Spleen (tissue), 11 donors: ENCODE measurements around the gene TJP3. TPM values are rescaled to one million over a fixed set of nuclear protein-coding genes. Genes with fewer than 3 reads are reported as not detected.

Experiments
- DNase-seq: peaks from one replicate; pipeline ENCODE4 v3.0.0-alpha.2; 2020
- H3K27ac ChIP-seq, 8 donors: fragments of 200-600 bp; sonication (generic) in 7 of 8; 1 replicate in 4 of 8; 2 replicates in 4 of 8; pipeline versions ENCODE4 v1.5.0 to v1.8.0; 2016 to 2021; ENCODE audit warnings: inconsistent platforms in 4 of 8, mild to moderate bottlenecking in 4 of 8, moderate library complexity in 1 of 8
- H3K27me3 ChIP-seq, 7 donors: fragments of 200-600 bp; sonication (generic) in 6 of 7; replicated peaks in 1 of 7; 1 replicate in 4 of 7; 2 replicates in 3 of 7; pipeline versions ENCODE4 v1.5.0 to v1.8.0; 2016 to 2021; ENCODE audit warnings: inconsistent platforms in 3 of 7, mild to moderate bottlenecking in 1 of 7
- H3K36me3 ChIP-seq, 6 donors: fragments of 200-600 bp; sonication (generic) in 5 of 6; 1 replicate in 4 of 6; 2 replicates in 2 of 6; pipeline versions ENCODE4 v1.5.0 to v1.8.0; 2016 to 2021; ENCODE audit warnings: inconsistent platforms in 2 of 6
- H3K4me1 ChIP-seq, 6 donors: fragments of 200-600 bp; sonication (generic) in 5 of 6; 1 replicate in 3 of 6; 2 replicates in 3 of 6; pipeline versions ENCODE4 v1.5.0 to v1.8.0; 2016 to 2021; ENCODE audit warnings: inconsistent platforms in 3 of 6
- H3K4me3 ChIP-seq, 8 donors: fragments of 200-600 bp; sonication (generic) in 7 of 8; 1 replicate in 4 of 8; 2 replicates in 4 of 8; pipeline versions ENCODE4 v1.5.0 to v1.8.0; 2016 to 2021; ENCODE audit warnings: inconsistent platforms in 4 of 8, mild to moderate bottlenecking in 4 of 8, moderate library complexity in 2 of 8
- H3K9me3 ChIP-seq, 8 donors: fragments of 200-600 bp; sonication (generic) in 7 of 8; 1 replicate in 4 of 8; 2 replicates in 4 of 8; pipeline versions ENCODE4 v1.5.0 to v1.8.0; 2016 to 2021; ENCODE audit warnings: inconsistent platforms in 4 of 8
- CTCF ChIP-seq, 11 experiments: fragments of 200-600 bp in 7 of 11; fragments of 450-650 bp in 4 of 11; sonication (generic) in 4 of 11; IDR thresholded peaks in 8 of 11; conservative IDR thresholded peaks in 3 of 11; 1 replicate in 7 of 11; 2 replicates in 4 of 11; pipeline versions ENCODE4 v1.4.0 to v1.8.0; 2016 to 2021; ENCODE audit warnings: antibody characterized with exemption in 11 of 11, inconsistent platforms in 4 of 11, mild to moderate bottlenecking in 1 of 11
- POLR2A ChIP-seq, 3 donors: fragments of 450-650 bp; IDR thresholded peaks; one replicate each; pipeline ENCODE4 v1.5.1; 2017; ENCODE audit warnings: antibody characterized with exemption in 3 of 3, mild to moderate bottlenecking in 1 of 3
- POLR2AphosphoS5 ChIP-seq, 3 donors: sonication (generic); formaldehyde crosslinking; IDR thresholded peaks; one replicate each; pipeline ENCODE4 v1.5.1; 2017; ENCODE audit warnings: antibody characterized with exemption in 3 of 3
- WGBS, 5 donors: extraction: QIAGEN DNeasy Blood & Tissue Kit in 3 of 5; methylation state at CpG; one replicate each; pipeline versions ENCODE4 v1.1.5 to v1.1.7; 2013 to 2018; 5-methylcytosine and 5-hydroxymethylcytosine counted together
- intact Hi-C: fragments of 100-400 bp; cut with DNase I; formaldehyde crosslinking; loops from one replicate; pipeline ENCODE4 v1.15.0; 2023; ENCODE audit warnings: low total_unique reads
- polyA plus RNA-seq, 3 donors: library from polyadenylated mRNA; stranded (reverse); fragments of 200-250 nt; gene quantifications; one replicate each; pipeline ENCODE4 v1.2.1, GENCODE V29; 2013
- total RNA-seq, 7 donors: library from RNA; depleted of rRNA in 3 of 7; stranded (reverse); fragments of >200 nt in 3 of 7; fragmentation: NEBNext Ultra II Directional in 4 of 7; extraction: Animal tissue kit (Norgen Biotek cat#: 25700) in 4 of 7; gene quantifications; one replicate each; pipeline versions ENCODE4 v1.1.0 to v1.2.1, GENCODE V29; 2016 to 2021
- donor health status: healthy with polysubstance abuse.
- donor health status: DM: no; HTN: no; CAD: no; lungs with moderate emphysema.
- donor health status: DM: no; HTN: no; CAD: no.
- donor health status: Bipolar disorder and iron deficiency.
- donor health status: healthy.
- donor health status: DM: no; HTN: no; CAD: no.
- donor health status: DM: yes; HTN: yes; CAD: no.

TJP3 gene
- total and polyA plus RNA-seq, 10 donors = 0.39 to 9.0 (median 2.3) TPM

- TF ChIP-seq CTCF (IDR thresholded peaks at IDR 0.05 in 8 of 11, conservative IDR thresholded peaks at IDR 0.05 in 3 of 11) (no peak), POLR2AphosphoS5 (IDR thresholded peaks at IDR 0.05) (no peak), POLR2A (IDR thresholded peaks at IDR 0.05) (no peak)
- DNase-seq = no peak
- Histone ChIP-seq H3K27ac (no peak overlapping the region), H3K4me3 (no peak overlapping the region), H3K9me3 (no peaks in the 10 kb centered on the region), H3K36me3 (peaks cover 0 to 10% (median 0%) of the 10 kb centered on the region in 6 donors), H3K27me3 (peaks cover 0 to 19% (median 0%) of the 10 kb centered on the region in 7 donors), H3K4me1 (no peaks in the 10 kb centered on the region)
- intact Hi-C loops = no loop called here
- 86 to 90% (median 88%) methylated on average over 10 of the region's 10 CpGs for WGBS, 5 donors
Measured at GRCh38 chr19:3737487-3738205, 29.5 kb downstream of the TJP3 start.

- Histone ChIP-seq H3K4me3 (no peak overlapping the region), H3K36me3 (peaks cover 0 to 10% (median 0%) of the 10 kb centered on the region in 6 donors), H3K27me3 (peaks cover 0 to 19% (median 0%) of the 10 kb centered on the region in 7 donors), H3K4me1 (no peaks in the 10 kb centered on the region), H3K27ac (no peak overlapping the region), H3K9me3 (peaks cover 0 to 3% (median 0%) of the 10 kb centered on the region in 8 donors)
- 85 to 92% (median 89%) methylated on average over 23 to 32 of the region's 32 CpGs for WGBS, 5 donors
- DNase-seq = no peak
- intact Hi-C loops = no loop called here
- TF ChIP-seq POLR2AphosphoS5 (IDR thresholded peaks at IDR 0.05) (no peak), CTCF (IDR thresholded peaks at IDR 0.05 in 8 of 11, conservative IDR thresholded peaks at IDR 0.05 in 3 of 11) (no peak), POLR2A (IDR thresholded peaks at IDR 0.05) (no peak)
Measured at GRCh38 chr19:3738477-3739220, 30.5 kb downstream of the TJP3 start.

GRCh38 chr19:3740431-3740830 is 32.2 kb downstream of the TJP3 start:
- Histone ChIP-seq H3K36me3 (peaks cover 0 to 7% (median 0%) of the 10 kb centered on the region in 6 donors), H3K4me3 (no peak overlapping the region), H3K27me3 (peaks cover 0 to 18% (median 0%) of the 10 kb centered on the region in 7 donors), H3K4me1 (no peaks in the 10 kb centered on the region), H3K9me3 (peaks cover 0 to 3% (median 0%) of the 10 kb centered on the region in 8 donors), H3K27ac (no peak overlapping the region)
- WGBS, 5 donors = 86 to 92% (median 92%) methylated on average over 15 to 24 of the region's 24 CpGs
- intact Hi-C loops = no loop called here
- DNase-seq = no peak
- TF ChIP-seq POLR2AphosphoS5 (IDR thresholded peaks at IDR 0.05) (no peak), CTCF (IDR thresholded peaks at IDR 0.05 in 8 of 11, conservative IDR thresholded peaks at IDR 0.05 in 3 of 11) (no peak), POLR2A (IDR thresholded peaks at IDR 0.05) (no peak)

GRCh38 chr19:3743486-3743885 is 35.3 kb downstream of the TJP3 start:
- Histone ChIP-seq H3K27me3 (peaks cover 0 to 8% (median 0%) of the 10 kb centered on the region in 7 donors), H3K9me3 (peaks cover 0 to 3% (median 0%) of the 10 kb centered on the region in 8 donors), H3K27ac (no peak overlapping the region), H3K4me3 (no peak overlapping the region), H3K36me3 (no peaks in the 10 kb centered on the region), H3K4me1 (no peaks in the 10 kb centered on the region)
- intact Hi-C loops = no loop called here
- TF ChIP-seq POLR2AphosphoS5 (IDR thresholded peaks at IDR 0.05) = no peak
- no peak for TF ChIP-seq CTCF (IDR thresholded peaks at IDR 0.05 in 8 of 11, conservative IDR thresholded peaks at IDR 0.05 in 3 of 11)
- TF ChIP-seq POLR2A (IDR thresholded peaks at IDR 0.05) = no peak
- no peak for DNase-seq
- 86 to 96% (median 89%) methylated on average over 2 of the region's 2 CpGs for WGBS, 5 donors
